GM23248 (cell line): Measurements from ENCODE around the gene SLF1.

Source experiments
- EZH2 ChIP-seq: fragments of 200-600 bp; sonication (generic); IDR thresholded peaks from 2 replicates; pipeline ENCODE4 v1.6.1; 2018; ENCODE audit warnings: antibody characterized with exemption, mild to moderate bottlenecking; ENCODE audit not compliant: insufficient read depth, poor library complexity, severe bottlenecking
- EZH2phosphoT487 ChIP-seq: fragments of 200-600 bp; sonication (generic); IDR thresholded peaks from 2 replicates; pipeline ENCODE4 v1.6.1; 2018; ENCODE audit warnings: antibody characterized with exemption, moderate library complexity, mild to moderate bottlenecking, low read depth; ENCODE audit not compliant: insufficient read depth

DNA sequence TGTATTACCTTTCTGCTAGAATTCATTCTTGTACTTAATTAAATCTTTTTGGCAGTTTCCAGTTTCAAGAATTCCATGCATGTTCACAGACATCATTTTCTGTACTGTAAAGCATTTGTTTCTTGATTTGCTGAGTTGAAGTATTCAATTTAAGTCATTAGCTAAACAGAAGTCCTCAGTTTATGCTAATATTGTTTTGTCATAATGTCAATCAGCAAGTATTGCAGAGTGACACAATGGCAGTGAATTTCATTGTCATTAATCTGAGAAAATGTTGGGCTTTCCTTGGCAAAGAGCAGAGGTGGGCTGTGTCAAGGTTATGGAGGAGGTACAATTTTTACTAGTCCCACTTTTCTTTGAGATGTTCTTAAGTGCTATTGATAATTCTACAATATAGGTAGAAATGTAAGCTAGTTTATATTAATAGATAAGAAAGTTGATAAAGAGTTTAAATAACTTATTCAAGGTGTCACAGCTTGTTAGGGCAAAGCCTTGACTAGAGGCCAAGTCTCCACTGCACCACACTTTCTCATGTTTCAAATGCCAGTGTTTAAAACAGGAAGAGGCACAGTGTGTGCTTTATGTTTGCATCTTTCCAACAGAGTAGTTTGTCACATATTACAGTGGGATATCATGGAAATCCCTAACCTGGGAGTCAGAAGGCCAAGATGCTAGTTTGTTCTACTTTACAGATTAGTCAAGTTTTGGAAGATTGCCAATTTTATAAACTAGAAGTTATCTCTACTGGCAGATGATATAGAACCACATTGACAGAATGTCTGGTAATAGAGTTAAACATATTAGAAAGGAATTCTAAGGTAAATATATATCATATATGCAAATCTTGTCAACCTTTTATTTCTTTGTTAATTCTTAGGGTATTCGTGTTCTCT lies 56.3 kb downstream of the SLF1 start:
- TF ChIP-seq EZH2 (no peak), EZH2phosphoT487 (no peak)
